ENCODE data around the gene MYZAP. TPM values are rescaled to one million over a fixed set of nuclear protein-coding genes. Genes with fewer than 3 reads are reported as not detected.
A peak's percentile ranks its signal among the peaks of the same experiment; 100 is the strongest.

The MYZAP gene
- total and polyA plus RNA-seq, 2 donors from 2014 or later: 3.3 to 6.1 TPM

DNA sequence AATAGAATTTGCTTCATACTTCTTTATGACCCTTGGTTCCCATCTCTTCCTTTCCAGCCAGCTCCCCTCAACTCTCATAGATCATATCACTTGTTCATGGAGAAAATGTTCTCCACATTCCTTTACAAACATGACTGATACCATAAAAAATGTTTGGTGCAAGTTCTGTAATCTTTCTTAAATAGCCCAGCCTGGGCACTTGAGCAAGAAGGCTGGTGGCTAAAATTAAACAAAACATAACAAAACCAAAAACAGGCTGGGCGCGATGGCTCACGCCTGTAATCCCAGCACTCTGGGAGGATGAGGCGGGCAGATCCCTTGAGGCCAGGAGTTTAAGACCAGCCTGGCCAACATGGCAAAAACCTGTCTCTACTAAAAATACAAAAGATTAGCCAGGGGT lies 105.9 kb downstream of the MYZAP start:
- FAIRE-seq (no peak), DNase-seq (peak in 1 of 5 donors; percentile 66)
- H3K4me3 ChIP-seq (ENCODE audit: low read length in 3 of 3): no peak overlapping the region
- TF ChIP-seq, protein P1, sequence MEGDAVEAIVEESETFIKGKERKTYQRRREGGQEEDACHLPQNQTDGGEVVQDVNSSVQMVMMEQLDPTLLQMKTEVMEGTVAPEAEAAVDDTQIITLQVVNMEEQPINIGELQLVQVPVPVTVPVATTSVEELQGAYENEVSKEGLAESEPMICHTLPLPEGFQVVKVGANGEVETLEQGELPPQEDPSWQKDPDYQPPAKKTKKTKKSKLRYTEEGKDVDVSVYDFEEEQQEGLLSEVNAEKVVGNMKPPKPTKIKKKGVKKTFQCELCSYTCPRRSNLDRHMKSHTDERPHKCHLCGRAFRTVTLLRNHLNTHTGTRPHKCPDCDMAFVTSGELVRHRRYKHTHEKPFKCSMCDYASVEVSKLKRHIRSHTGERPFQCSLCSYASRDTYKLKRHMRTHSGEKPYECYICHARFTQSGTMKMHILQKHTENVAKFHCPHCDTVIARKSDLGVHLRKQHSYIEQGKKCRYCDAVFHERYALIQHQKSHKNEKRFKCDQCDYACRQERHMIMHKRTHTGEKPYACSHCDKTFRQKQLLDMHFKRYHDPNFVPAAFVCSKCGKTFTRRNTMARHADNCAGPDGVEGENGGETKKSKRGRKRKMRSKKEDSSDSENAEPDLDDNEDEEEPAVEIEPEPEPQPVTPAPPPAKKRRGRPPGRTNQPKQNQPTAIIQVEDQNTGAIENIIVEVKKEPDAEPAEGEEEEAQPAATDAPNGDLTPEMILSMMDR (IDR thresholded peaks at IDR 0.05; ENCODE audit: borderline replicate concordance, extremely low read depth, insufficient read depth): no peak
- intact Hi-C loops (cut with DNase I): no loop called here
- no peaks in the 10 kb centered on the region for H3K36me3 ChIP-seq (ENCODE audit: control insufficient read depth in 2 of 3, insufficient read depth in 3 of 3, low read length in 3 of 3)
- H3K27ac ChIP-seq (ENCODE audit: low read depth in 2 of 2, low read length in 2 of 2): no peak overlapping the region
- no peaks in the 10 kb centered on the region for H3K9me3 ChIP-seq (ENCODE audit: control insufficient read depth in 2 of 3, insufficient read depth in 1 of 3, low read length in 3 of 3)
- no peak overlapping the region for H3K9ac ChIP-seq (ENCODE audit: low read length in 3 of 3)
- H3K4me1 ChIP-seq (ENCODE audit: control insufficient read depth in 2 of 3, insufficient read depth in 2 of 3, low read depth in 1 of 3, low read length in 3 of 3): no peaks in the 10 kb centered on the region
- no peaks in the 10 kb centered on the region for H3K27me3 ChIP-seq (ENCODE audit: control insufficient read depth, insufficient read depth, low read length)

DNA sequence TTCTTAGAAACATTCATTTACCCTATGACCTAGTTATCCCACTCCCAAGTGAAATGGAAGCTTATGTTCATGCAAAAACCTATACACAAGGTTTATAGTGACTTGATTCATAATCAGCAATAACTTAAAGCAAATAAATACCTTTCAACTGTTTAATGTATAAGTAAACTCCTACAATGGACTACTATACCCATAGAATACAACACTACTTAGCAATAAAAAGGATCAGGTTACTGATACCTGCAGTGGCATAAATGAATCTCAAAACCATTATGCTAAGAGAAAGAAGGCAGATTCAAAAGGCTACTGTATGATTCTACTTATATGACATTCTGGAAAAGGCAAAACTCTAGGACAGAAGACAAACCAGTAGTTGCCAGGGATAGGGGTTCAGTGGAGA lies 106.5 kb downstream of the MYZAP start:
- Histone ChIP-seq H3K27me3 (ENCODE audit: control insufficient read depth, insufficient read depth, low read length) (no peaks in the 10 kb centered on the region), H3K9me3 (ENCODE audit: control insufficient read depth in 2 of 3, insufficient read depth in 1 of 3, low read length in 3 of 3) (no peaks in the 10 kb centered on the region), H3K4me3 (ENCODE audit: low read length in 3 of 3) (no peak overlapping the region), H3K27ac (ENCODE audit: low read depth in 2 of 2, low read length in 2 of 2) (no peak overlapping the region), H3K4me1 (ENCODE audit: control insufficient read depth in 2 of 3, insufficient read depth in 2 of 3, low read depth in 1 of 3, low read length in 3 of 3) (no peaks in the 10 kb centered on the region), H3K9ac (ENCODE audit: low read length in 3 of 3) (no peak overlapping the region), H3K36me3 (ENCODE audit: control insufficient read depth in 2 of 3, insufficient read depth in 3 of 3, low read length in 3 of 3) (no peaks in the 10 kb centered on the region)
- FAIRE-seq (no peak), DNase-seq (no peak)
- TF ChIP-seq, protein P1 (IDR thresholded peaks at IDR 0.05; ENCODE audit: borderline replicate concordance, extremely low read depth, insufficient read depth): no peak
- intact Hi-C loops (cut with DNase I): no loop called here

DNA sequence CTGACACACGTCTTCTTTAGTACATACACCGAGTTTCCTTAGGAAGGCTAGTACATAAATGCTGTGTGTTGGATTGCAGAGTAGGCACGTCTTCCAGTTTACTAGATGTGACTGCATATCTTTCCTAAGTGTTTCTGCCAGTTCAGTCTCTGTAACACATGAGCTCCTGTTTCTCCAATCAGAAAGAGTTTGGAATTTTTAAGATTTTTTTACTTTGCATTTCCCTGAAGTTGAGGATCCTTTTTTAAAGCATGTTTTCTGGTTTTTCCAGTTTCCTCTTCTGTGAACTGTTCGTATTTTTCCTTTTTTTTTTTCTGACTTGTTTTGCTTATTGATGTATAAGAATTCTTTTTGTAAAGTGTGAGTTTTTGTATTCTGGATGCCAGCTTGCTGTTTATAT lies 107.3 kb downstream of the MYZAP start:
- DNase-seq: no peak
- no peaks in the 10 kb centered on the region for H3K27me3 ChIP-seq (ENCODE audit: control insufficient read depth, insufficient read depth, low read length)
- no peaks in the 10 kb centered on the region for H3K36me3 ChIP-seq (ENCODE audit: control insufficient read depth in 2 of 3, insufficient read depth in 3 of 3, low read length in 3 of 3)
- H3K4me1 ChIP-seq (ENCODE audit: control insufficient read depth in 2 of 3, insufficient read depth in 2 of 3, low read depth in 1 of 3, low read length in 3 of 3): no peaks in the 10 kb centered on the region
- H3K9ac ChIP-seq (ENCODE audit: low read length in 3 of 3): no peak overlapping the region
- FAIRE-seq: no peak
- TF ChIP-seq, protein P1 (IDR thresholded peaks at IDR 0.05; ENCODE audit: borderline replicate concordance, extremely low read depth, insufficient read depth): no peak
- intact Hi-C loops (cut with DNase I): no loop called here
- H3K4me3 ChIP-seq (ENCODE audit: low read length in 3 of 3): no peak overlapping the region
- no peaks in the 10 kb centered on the region for H3K9me3 ChIP-seq (ENCODE audit: control insufficient read depth in 2 of 3, insufficient read depth in 1 of 3, low read length in 3 of 3)
- no peak overlapping the region for H3K27ac ChIP-seq (ENCODE audit: low read depth in 2 of 2, low read length in 2 of 2)

DNA sequence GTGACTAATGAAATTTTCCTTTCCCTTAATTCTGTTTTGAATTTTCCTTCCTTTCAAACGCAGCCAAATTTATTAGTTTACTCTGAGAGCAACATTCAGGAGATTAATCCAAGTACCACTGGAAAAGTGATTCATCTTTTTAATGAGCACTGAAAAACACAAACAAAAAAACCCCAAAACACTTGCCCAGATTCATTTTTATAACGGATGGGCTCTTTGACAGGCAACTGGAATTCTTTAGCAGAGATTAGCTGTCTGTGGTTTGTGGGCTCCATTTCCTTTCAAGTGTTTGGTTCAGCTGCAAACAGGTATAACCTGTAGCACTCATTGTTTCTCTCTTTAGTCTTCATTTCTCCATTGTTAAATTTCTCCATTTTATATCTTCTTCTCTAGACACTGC lies 111.7 kb downstream of the MYZAP start:
- Histone ChIP-seq H3K27ac (ENCODE audit: low read depth in 2 of 2, low read length in 2 of 2) (no peak overlapping the region), H3K4me3 (ENCODE audit: low read length in 3 of 3) (no peak overlapping the region), H3K27me3 (ENCODE audit: control insufficient read depth, insufficient read depth, low read length) (no peaks in the 10 kb centered on the region), H3K4me1 (ENCODE audit: control insufficient read depth in 2 of 3, insufficient read depth in 2 of 3, low read depth in 1 of 3, low read length in 3 of 3) (peaks cover 0 to 3% (median 0%) of the 10 kb centered on the region in 3 donors), H3K9me3 (ENCODE audit: control insufficient read depth in 2 of 3, insufficient read depth in 1 of 3, low read length in 3 of 3) (no peaks in the 10 kb centered on the region), H3K36me3 (ENCODE audit: control insufficient read depth in 2 of 3, insufficient read depth in 3 of 3, low read length in 3 of 3) (no peaks in the 10 kb centered on the region), H3K9ac (ENCODE audit: low read length in 3 of 3) (no peak overlapping the region)
- TF ChIP-seq, protein P1 (IDR thresholded peaks at IDR 0.05; ENCODE audit: borderline replicate concordance, extremely low read depth, insufficient read depth): no peak
- intact Hi-C loops (cut with DNase I): no loop called here
- DNase-seq (no peak), FAIRE-seq (no peak)
